ENCODE data around the gene ENOX2.

DNA sequence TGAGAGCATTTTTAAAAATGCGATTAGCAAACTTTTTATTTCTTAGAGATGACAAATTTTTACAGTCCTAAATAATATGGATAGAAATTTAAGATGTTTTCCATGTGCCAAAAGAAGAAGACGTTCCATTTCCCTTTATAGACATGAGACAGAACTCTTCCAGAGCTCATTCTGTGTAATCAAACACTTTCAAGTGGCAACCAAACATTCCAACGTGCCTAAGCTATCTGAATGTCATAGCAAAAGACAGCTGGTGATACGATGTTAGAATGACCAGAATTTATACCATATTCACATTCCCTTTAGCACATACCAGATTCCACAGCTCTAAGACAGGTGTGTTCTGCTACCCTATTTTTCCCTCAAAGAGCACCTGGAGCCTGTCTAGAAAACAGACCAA is 133.2 kb downstream of the ENOX2 start:
- TF ChIP-seq EZH2 (IDR thresholded peaks at IDR 0.05) (no peak), POLR2AphosphoS5 (IDR thresholded peaks at IDR 0.05; ENCODE audit: borderline replicate concordance, low read depth, low read length) (no peak), FOXP2 (optimal IDR thresholded peaks at IDR 0.05; ENCODE audit: control extremely low read depth, extremely low read length, insufficient read depth) (no peak)

Data from SK-N-MC (cell line).